Left colon (tissue), 2 donors: ENCODE results near the gene STXBP2. TPM values are rescaled to one million over a fixed set of nuclear protein-coding genes. Genes with fewer than 3 reads are reported as not detected.

Source experiments
- ATAC-seq: fragments of 200-7000 bp; cut with Tn5 transposase; one replicate; pipeline ENCODE4 v1.9.1; 2020; ENCODE audit warnings: mild to moderate bottlenecking, moderate library complexity
- DNase-seq, 2 donors: peaks; one replicate each; pipeline ENCODE4 v3.0.0-alpha.2; 2020
- intact Hi-C, 2 donors: fragments of 100-400 bp; cut with DNase I in 1 of 2; cut with micrococcal nuclease in 1 of 2; formaldehyde crosslinking; loops; one replicate each; pipeline versions ENCODE4 v1.11.2 to v1.14.0; 2022; cut with DNase I, micrococcal nuclease
- microRNA-seq, 2 donors: library from miRNA; unstranded; fragments of <30 nt; microRNA quantifications; one replicate each; pipeline versions ENCODE4 v1.1.0 to v1.2.0, GENCODE V29; 2020
- total RNA-seq, 2 donors: library from RNA; stranded (reverse); fragmentation: NEBNext Ultra II Directional; extraction: Animal tissue kit (Norgen Biotek cat#: 25700); gene quantifications; one replicate each; pipeline ENCODE4 v1.2.1, GENCODE V29; 2021
- donor health status: DM: no; HTN: no; CAD: no.
- donor health status: DM: yes; HTN: yes; CAD: no.

Gene STXBP2
- total RNA-seq, 2 donors from 2014 or later: 186 to 209 TPM

DNA sequence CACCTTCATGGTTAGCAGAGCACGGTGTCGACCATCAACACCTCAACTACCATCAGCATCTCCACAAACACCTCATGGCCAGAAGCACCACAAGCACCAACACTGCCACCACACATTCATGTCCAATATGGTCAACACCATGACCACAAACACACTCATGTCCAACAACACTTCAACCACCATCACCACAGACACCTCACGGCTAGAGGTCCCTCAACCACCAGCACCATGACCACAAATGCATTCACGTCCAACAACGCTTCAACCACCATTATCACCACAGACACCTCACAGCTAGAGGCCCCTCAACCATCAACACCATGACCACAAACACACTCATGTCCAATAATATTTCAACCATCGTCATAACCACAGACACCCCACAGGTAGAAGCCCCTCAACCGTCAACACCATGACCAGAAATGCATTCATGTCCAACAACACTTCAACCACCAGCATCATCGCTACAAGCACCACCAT, 53.9 kb downstream of the STXBP2 start:
- no peak for ATAC-seq
- intact Hi-C loops: no loop called here
- DNase-seq: no peak

DNA sequence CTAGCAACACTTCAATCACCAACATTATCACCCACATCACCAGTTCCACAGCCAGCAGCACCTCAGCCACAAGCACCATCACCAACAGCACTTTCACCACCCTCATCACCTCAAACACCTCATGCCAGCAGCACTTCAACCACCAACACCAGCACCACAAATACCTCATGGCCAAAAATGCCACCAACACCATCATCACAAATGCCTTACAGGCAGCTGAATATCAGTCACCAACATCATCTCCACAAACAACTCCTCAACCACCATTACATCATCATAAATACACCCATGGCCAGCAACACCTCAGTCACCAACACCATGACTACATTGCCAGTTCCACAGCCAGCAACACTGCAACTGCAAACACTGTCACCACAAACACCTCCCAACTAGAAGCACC, 54.6 kb downstream of the STXBP2 start:
- ATAC-seq (no peak), DNase-seq (no peak)
- intact Hi-C loops: no loop called here

- no peak for DNase-seq
- ATAC-seq: no peak
- intact Hi-C loops: no loop called here
Observed at GRCh38 chr19:7692417-7693088, 55.6 kb downstream of the STXBP2 start.

GRCh38 chr19:7694499-7694898, 57.6 kb downstream of the STXBP2 start:
- DNase-seq: no peak
- intact Hi-C loops: no loop called here
- no peak for ATAC-seq

Small RNA genes within 50 kb of the gene (microRNA-seq; reads per million reads assigned to microRNA genes)
- gene MIR6792: 0 to 0.53 reads per million in 2 donors

Other genes with a start within 250 kb of the STXBP2 start
- gene PEX11G, start 148.1 kb upstream of the STXBP2 start, total RNA-seq: 10 to 100 TPM in 1 of 2 donors, 1 to 10 TPM in 1; 9.0 to 10.8 TPM
- 10 to 100 TPM; 37.8 to 56.2 TPM for gene ZNF358, start 121.0 kb upstream of the STXBP2 start, total RNA-seq
- 10 to 100 TPM; 22.2 to 31.6 TPM for gene MCOLN1, start 114.5 kb upstream of the STXBP2 start, total RNA-seq
- gene PNPLA6, start 101.4 kb upstream of the STXBP2 start, total RNA-seq: 100 to 1,000 TPM in 1 of 2 donors, 10 to 100 TPM in 1; 87.8 to 107 TPM
- 10 to 100 TPM; 51.1 to 52.4 TPM for gene CAMSAP3, start 41.2 kb upstream of the STXBP2 start, total RNA-seq
- gene XAB2, start 7.6 kb upstream of the STXBP2 start, total RNA-seq: 10 to 100 TPM; 23.6 to 29.4 TPM
- 100 to 1,000 TPM; 100 to 123 TPM for gene PET100, start 7.3 kb upstream of the STXBP2 start, total RNA-seq
- under 1 TPM in 1 of 2 donors, not detected in 1; 0.73 TPM for gene PCP2, start 3.4 kb upstream of the STXBP2 start, total RNA-seq
- gene RETN, start 31.9 kb downstream of the STXBP2 start, total RNA-seq: not detected
- gene MCEMP1, start 40.0 kb downstream of the STXBP2 start, total RNA-seq: not detected
- 100 to 1,000 TPM; 107 to 108 TPM for gene TRAPPC5, start 43.7 kb downstream of the STXBP2 start, total RNA-seq
- under 1 TPM; 0.27 to 0.64 TPM for gene FCER2, start 65.0 kb downstream of the STXBP2 start, total RNA-seq
- gene CLEC4G, start 95.0 kb downstream of the STXBP2 start, total RNA-seq: 1 to 10 TPM in 1 of 2 donors, not detected in 1; 1.3 TPM
- 10 to 100 TPM in 1 of 2 donors, 1 to 10 TPM in 1; 2.6 to 12.1 TPM for gene CD209, start 110.4 kb downstream of the STXBP2 start, total RNA-seq
- gene CLEC4M, start 126.1 kb downstream of the STXBP2 start, total RNA-seq: not detected
- 10 to 100 TPM; 10.5 to 13.1 TPM for gene EVI5L, start 193.1 kb downstream of the STXBP2 start, total RNA-seq
- under 1 TPM; 0.22 to 0.46 TPM for gene PRR36, start 237.3 kb downstream of the STXBP2 start, total RNA-seq